Calu3 (cell line): Measurements from ENCODE around the gene BBS7. TPM values are rescaled to one million over a fixed set of nuclear protein-coding genes. Genes with fewer than 3 reads are reported as not detected.

Source experiments
- BruUV-seq: library from RNA; stranded (reverse); fragments of 400-500 nt; replicated peaks from 2 replicates; lab custom pipeline; 2021; lab: Mats Ljungman, UMichigan
- CTCF ChIA-PET: fragments of 300-600 bp; sonication (Branson Sonifier 250); formaldehyde crosslinking; loops from one replicate; lab custom pipeline; 2022; ENCODE audit warnings: antibody characterized with exemption; lab: Charles Lee
- DNase-seq: peaks from one replicate; pipeline ENCODE4 v3.0.0; 2022
- H3K27ac Mint-ChIP-seq: one replicate; pipeline ENCODE4 v1.8.0; 2022; ENCODE audit warnings: mixed read lengths; ENCODE audit not compliant: unreplicated experiment
- H3K27me3 Mint-ChIP-seq: one replicate; pipeline ENCODE4 v1.8.0; 2022; ENCODE audit warnings: mixed read lengths; ENCODE audit not compliant: unreplicated experiment
- H3K36me3 Mint-ChIP-seq: one replicate; pipeline ENCODE4 v1.8.0; 2022; ENCODE audit warnings: mild to moderate bottlenecking, moderate library complexity, mixed read lengths; ENCODE audit not compliant: insufficient read depth, unreplicated experiment
- H3K4me1 Mint-ChIP-seq: one replicate; pipeline ENCODE4 v1.8.0; 2022; ENCODE audit warnings: mild to moderate bottlenecking, low read depth, mixed read lengths; ENCODE audit not compliant: unreplicated experiment
- H3K4me3 Mint-ChIP-seq: one replicate; pipeline ENCODE4 v1.8.0; 2022; ENCODE audit warnings: mild to moderate bottlenecking, low read depth, moderate library complexity, mixed read lengths; ENCODE audit not compliant: unreplicated experiment
- H3K9me3 Mint-ChIP-seq: one replicate; pipeline ENCODE4 v1.8.0; 2022; ENCODE audit warnings: low read depth, mixed read lengths; ENCODE audit not compliant: unreplicated experiment
- CTCF ChIP-seq: fragments of 200-600 bp; IDR thresholded peaks from one replicate; pipeline ENCODE4 v1.8.0; 2022; ENCODE audit warnings: antibody characterized with exemption; ENCODE audit not compliant: unreplicated experiment
- intact Hi-C: fragments of 100-400 bp; cut with micrococcal nuclease; formaldehyde crosslinking; loops from one replicate; pipeline ENCODE4 v1.10.0; 2022; ENCODE audit not compliant: unreplicated experiment
- total RNA-seq: library from RNA; stranded (reverse); gene quantifications from 2 replicates; pipeline ENCODE4 v1.2.3, GENCODE V29; 2022

BBS7 gene
- total RNA-seq, 1 experiment from 2014 or later: 11.7 TPM

- no TSS peak for BruUV-seq
- Mint-ChIP-seq H3K27ac (no peak overlapping the region), H3K4me1 (peaks cover 10% of the 10 kb centered on the region), H3K9me3 (no peaks in the 10 kb centered on the region), H3K4me3 (no peak overlapping the region), H3K27me3 (no peaks in the 10 kb centered on the region), H3K36me3 (peaks cover 23% of the 10 kb centered on the region)
- CTCF ChIA-PET: no interaction called here
- no peak for TF ChIP-seq CTCF
- no peak for DNase-seq
- intact Hi-C loops: no loop called here
Measured at GRCh38 chr4:121814756-121815155, 55.5 kb downstream of the BBS7 start.

- no peak overlapping the region for H3K4me3 Mint-ChIP-seq
- intact Hi-C loops: no loop called here
- H3K9me3 Mint-ChIP-seq: no peaks in the 10 kb centered on the region
- no peak for TF ChIP-seq CTCF
- no TSS peak for BruUV-seq
- H3K27me3 Mint-ChIP-seq: no peaks in the 10 kb centered on the region
- CTCF ChIA-PET: no interaction called here
- no peak overlapping the region for H3K27ac Mint-ChIP-seq
- no peaks in the 10 kb centered on the region for H3K4me1 Mint-ChIP-seq
- peaks cover 9% of the 10 kb centered on the region for H3K36me3 Mint-ChIP-seq
- no peak for DNase-seq
Measured at GRCh38 chr4:121811122-121811521, 59.2 kb downstream of the BBS7 start.

- CTCF ChIA-PET: interaction anchor here (0.6 kb wide), 1 partner anchor 364 kb away, joined by 3 read pairs; no protein-coding TSS in a partner anchor
- DNase-seq: no peak
- intact Hi-C loops: no loop called here
- Mint-ChIP-seq H3K4me1 (no peaks in the 10 kb centered on the region), H3K27ac (no peak overlapping the region), H3K4me3 (no peak overlapping the region), H3K27me3 (no peaks in the 10 kb centered on the region), H3K36me3 (peaks cover 12% of the 10 kb centered on the region), H3K9me3 (no peaks in the 10 kb centered on the region)
- no TSS peak for BruUV-seq
- no peak for TF ChIP-seq CTCF
Measured at GRCh38 chr4:121806411-121806810, 63.9 kb downstream of the BBS7 start.

- H3K27me3 Mint-ChIP-seq: no peaks in the 10 kb centered on the region
- TSS peak; percentile 78 for BruUV-seq
- H3K27ac Mint-ChIP-seq: peak overlapping the region; percentile 90
- DNase-seq: no peak
- TF ChIP-seq CTCF: no peak
- H3K36me3 Mint-ChIP-seq: peaks cover 16% of the 10 kb centered on the region
- H3K9me3 Mint-ChIP-seq: no peaks in the 10 kb centered on the region
- intact Hi-C loops: no loop called here
- CTCF ChIA-PET: no interaction called here
- H3K4me3 Mint-ChIP-seq: peak overlapping the region; percentile 82
- H3K4me1 Mint-ChIP-seq: peaks cover 8% of the 10 kb centered on the region
Measured at GRCh38 chr4:121801715-121802075, 68.6 kb downstream of the BBS7 start.
